ENCODE data around the gene ATF6B. TPM values are rescaled to one million over a fixed set of nuclear protein-coding genes. Genes with fewer than 3 reads are reported as not detected.

The ATF6B gene
- total RNA-seq, 1 donor from 2014 or later: 83.7 TPM

DNA sequence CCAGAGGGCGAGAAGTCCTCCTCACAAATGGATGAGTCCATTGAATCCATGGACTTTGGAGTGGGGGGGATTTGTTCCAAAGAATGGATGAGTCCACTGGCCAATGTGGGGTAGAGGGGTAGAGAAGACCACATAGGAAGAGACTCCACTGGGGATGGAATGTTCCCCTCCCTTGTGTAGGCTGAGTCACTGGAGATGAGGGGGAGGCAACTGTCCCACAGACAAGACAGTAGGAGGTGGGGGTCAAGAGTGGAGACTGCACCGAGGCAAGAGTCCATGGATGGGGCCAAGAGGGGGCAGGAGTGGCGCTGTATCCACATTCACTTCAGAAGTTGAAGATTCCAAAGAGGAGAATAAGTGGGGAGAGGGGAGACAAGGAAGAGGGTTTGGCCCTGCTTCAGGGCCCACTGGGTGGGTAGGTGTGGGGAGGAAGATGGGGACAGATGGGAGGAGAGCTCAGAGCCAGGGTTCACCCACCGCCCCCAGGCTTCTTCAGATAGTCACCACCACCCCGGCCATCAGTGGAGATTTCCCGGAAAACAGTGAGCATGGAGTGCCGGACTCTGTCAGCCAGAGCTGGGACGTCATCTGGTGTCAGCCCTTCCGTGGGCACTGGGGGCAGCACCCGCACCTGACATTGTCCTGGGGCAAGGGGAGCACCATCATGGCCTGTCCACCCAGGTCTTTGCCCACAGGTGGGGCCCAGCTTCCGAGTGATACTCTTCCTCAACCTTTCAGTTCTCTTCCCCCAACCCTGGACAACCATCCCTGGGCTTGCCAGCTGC lies 41.0 kb upstream of the ATF6B start:
- TF ChIP-seq, protein P1, sequence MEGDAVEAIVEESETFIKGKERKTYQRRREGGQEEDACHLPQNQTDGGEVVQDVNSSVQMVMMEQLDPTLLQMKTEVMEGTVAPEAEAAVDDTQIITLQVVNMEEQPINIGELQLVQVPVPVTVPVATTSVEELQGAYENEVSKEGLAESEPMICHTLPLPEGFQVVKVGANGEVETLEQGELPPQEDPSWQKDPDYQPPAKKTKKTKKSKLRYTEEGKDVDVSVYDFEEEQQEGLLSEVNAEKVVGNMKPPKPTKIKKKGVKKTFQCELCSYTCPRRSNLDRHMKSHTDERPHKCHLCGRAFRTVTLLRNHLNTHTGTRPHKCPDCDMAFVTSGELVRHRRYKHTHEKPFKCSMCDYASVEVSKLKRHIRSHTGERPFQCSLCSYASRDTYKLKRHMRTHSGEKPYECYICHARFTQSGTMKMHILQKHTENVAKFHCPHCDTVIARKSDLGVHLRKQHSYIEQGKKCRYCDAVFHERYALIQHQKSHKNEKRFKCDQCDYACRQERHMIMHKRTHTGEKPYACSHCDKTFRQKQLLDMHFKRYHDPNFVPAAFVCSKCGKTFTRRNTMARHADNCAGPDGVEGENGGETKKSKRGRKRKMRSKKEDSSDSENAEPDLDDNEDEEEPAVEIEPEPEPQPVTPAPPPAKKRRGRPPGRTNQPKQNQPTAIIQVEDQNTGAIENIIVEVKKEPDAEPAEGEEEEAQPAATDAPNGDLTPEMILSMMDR (IDR thresholded peaks at IDR 0.05): no peak
- peaks cover 53% of the 10 kb centered on the region for H3K36me3 ChIP-seq
- ATAC-seq: no peak

DNA sequence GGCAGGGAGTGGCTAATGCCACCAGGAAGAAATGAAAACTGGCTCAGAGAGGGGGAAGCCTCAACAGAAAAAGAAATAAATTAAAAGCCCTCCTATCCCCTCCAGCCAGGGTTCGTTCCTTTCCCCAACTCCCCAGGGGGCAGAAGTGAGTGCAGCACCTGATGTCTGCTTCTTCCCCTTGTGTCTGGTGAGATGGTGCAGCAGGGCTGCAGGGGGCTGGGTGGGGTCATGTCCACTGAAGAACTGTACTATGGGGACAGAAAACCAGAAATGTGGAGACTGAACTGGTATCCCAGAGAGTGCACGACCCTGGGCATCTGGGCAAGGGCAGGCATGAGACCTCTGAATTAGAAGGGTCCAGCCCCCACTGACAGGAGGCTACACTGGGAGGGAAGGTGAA lies 40.3 kb upstream of the ATF6B start:
- H3K36me3 ChIP-seq: peaks cover 53% of the 10 kb centered on the region
- H3K4me3 ChIP-seq: no peak overlapping the region
- no peak overlapping the region for H3K27ac ChIP-seq
- H3K27me3 ChIP-seq (ENCODE audit: low read depth): no peaks in the 10 kb centered on the region
- TF ChIP-seq, protein P1 (IDR thresholded peaks at IDR 0.05): no peak
- H3K9me3 ChIP-seq: no peaks in the 10 kb centered on the region
- DNase-seq: no peak
- no peak for ATAC-seq
- peaks cover under 1% of the 10 kb centered on the region for H3K4me1 ChIP-seq
- intact Hi-C loops (cut with DNase I): no loop called here

More for the DNA sequence above, 41.0 kb upstream of the ATF6B start:
- peaks cover 3% of the 10 kb centered on the region for H3K4me1 ChIP-seq
- DNase-seq: no peak
- no peak overlapping the region for H3K27ac ChIP-seq
- intact Hi-C loops (cut with DNase I): no loop called here
- H3K4me3 ChIP-seq: no peak overlapping the region
- H3K9me3 ChIP-seq: no peaks in the 10 kb centered on the region
- no peaks in the 10 kb centered on the region for H3K27me3 ChIP-seq (ENCODE audit: low read depth)

DNA sequence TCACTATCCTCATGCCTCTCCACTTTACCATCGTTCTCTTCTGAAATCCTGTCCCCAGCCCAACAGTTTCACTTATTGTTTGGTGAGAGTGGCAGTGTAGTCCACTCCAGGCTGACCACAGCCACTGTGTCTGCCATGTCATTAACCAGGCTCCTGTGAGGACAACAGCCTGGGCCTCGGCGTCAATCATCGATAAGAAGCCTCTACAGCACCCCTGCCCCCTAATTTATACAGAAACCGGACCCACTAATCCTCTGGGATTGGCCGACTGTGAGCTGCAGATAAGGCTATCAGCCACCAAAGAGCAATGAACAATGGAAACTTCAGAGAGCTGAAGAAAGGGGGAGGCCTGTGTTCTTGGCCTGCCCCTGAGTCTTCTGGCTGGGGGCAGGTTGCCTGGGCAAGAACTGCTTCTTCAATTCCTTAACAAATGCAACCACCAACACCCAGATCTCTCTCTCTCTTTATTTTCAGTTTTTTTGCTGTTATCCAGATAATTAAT lies 39.8 kb upstream of the ATF6B start:
- no peak overlapping the region for H3K27ac ChIP-seq
- H3K9me3 ChIP-seq: no peaks in the 10 kb centered on the region
- intact Hi-C loops (cut with DNase I): no loop called here
- no peak for ATAC-seq
- TF ChIP-seq, protein P1 (IDR thresholded peaks at IDR 0.05): no peak
- DNase-seq: no peak
- H3K36me3 ChIP-seq: peaks cover 53% of the 10 kb centered on the region
- H3K4me3 ChIP-seq: no peak overlapping the region
- no peaks in the 10 kb centered on the region for H3K4me1 ChIP-seq
- H3K27me3 ChIP-seq (ENCODE audit: low read depth): no peaks in the 10 kb centered on the region

DNA sequence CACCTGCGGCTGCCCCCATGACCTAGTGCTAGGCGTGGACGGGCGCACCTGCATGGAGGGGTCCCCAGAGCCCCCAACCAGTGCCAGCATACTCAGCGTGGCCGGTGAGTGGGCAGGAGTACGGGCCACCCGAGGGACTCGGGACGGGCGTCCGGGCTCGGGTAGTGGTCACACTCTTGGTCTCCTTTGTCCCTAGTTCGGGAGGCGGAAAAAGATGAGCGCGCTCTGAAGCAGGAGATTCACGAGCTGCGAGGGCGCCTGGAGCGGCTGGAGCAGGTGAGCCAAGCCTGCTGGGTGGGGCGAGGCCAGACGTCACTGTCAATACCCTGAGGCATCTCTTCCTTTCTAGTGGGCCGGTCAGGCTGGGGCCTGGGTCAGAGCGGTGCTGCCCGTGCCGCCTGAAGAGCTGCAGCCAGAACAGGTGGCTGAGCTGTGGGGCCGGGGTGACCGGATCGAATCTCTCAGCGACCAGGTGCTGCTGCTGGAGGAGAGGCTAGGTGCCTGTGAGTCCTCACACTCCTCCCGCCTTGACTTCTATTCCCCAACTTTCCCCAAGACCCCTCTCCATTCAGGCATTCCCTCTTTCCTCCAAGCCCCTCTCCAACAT lies 39.2 kb upstream of the ATF6B start:
- no peaks in the 10 kb centered on the region for H3K9me3 ChIP-seq
- no peak overlapping the region for H3K27ac ChIP-seq
- TF ChIP-seq, protein P1 (IDR thresholded peaks at IDR 0.05): no peak
- DNase-seq: no peak
- intact Hi-C loops (cut with DNase I): no loop called here
- H3K4me1 ChIP-seq: no peaks in the 10 kb centered on the region
- no peak overlapping the region for H3K4me3 ChIP-seq
- ATAC-seq: peak in 1 of 2 donors; percentile 8
- H3K27me3 ChIP-seq (ENCODE audit: low read depth): no peaks in the 10 kb centered on the region
- H3K36me3 ChIP-seq: peaks cover 53% of the 10 kb centered on the region

DNA sequence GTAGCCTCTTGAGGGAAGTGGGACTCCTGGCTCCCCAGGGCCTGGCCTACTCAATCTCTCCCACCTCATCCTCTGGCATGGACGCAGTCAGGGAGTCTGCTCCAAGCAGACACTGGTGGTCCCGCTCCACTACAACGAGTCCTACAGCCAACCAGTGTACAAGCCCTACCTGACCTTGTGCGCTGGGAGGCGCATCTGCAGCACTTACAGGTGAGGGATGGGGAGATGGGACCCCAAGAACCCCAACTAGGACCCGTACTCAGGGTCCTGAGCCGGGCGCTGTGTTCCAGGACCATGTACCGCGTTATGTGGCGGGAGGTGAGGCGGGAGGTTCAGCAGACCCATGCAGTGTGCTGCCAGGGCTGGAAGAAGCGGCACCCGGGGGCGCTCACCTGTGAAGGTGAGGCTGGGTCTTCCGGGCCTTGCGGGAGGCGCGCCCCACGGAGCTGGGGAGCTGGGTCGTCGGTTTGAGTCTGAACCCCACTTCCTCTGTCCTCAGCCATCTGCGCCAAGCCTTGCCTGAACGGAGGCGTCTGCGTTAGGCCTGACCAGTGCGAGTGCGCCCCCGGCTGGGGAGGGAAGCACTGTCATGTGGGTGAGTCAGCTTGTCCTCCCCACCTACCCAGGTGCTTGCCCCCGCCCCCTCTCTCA lies 38.5 kb upstream of the ATF6B start:
- H3K36me3 ChIP-seq: peaks cover 53% of the 10 kb centered on the region
- no peaks in the 10 kb centered on the region for H3K27me3 ChIP-seq (ENCODE audit: low read depth)
- no peak overlapping the region for H3K4me3 ChIP-seq
- H3K9me3 ChIP-seq: no peaks in the 10 kb centered on the region
- peak in 1 of 2 donors; percentile 7 for ATAC-seq
- H3K27ac ChIP-seq: no peak overlapping the region
- H3K4me1 ChIP-seq: no peaks in the 10 kb centered on the region
- TF ChIP-seq, protein P1 (IDR thresholded peaks at IDR 0.05): no peak
- intact Hi-C loops (cut with DNase I): no loop called here
- DNase-seq: no peak

Measured in lower lobe of right lung (tissue), 2 donors.